Thymus (tissue), 11 donors: ENCODE measurements around the gene USP12. TPM values are rescaled to one million over a fixed set of nuclear protein-coding genes. Genes with fewer than 3 reads are reported as not detected.
"Not testable (repeated sequence)": the region's sequence is repeated elsewhere in the genome, so short reads cannot be mapped to it uniquely, and the experiment has no call there.

Experiments used
- DNase-seq, 9 donors: peaks; one replicate each; pipeline ENCODE4 v3.0.0-alpha.2; 2013; ENCODE audit warnings: low spot score in 9 of 9, low read depth in 6 of 9, missing footprints in 1 of 9
- H3K27ac ChIP-seq, 2 donors: one replicate each; pipeline ENCODE4 v1.5.1; 2013; ENCODE audit warnings: control low read depth in 1 of 2, low read depth in 1 of 2, low read length in 1 of 2, mild to moderate bottlenecking in 1 of 2, moderate library complexity in 1 of 2
- H3K27me3 ChIP-seq, 2 donors: one replicate each; pipeline ENCODE4 v1.5.1; 2013; ENCODE audit warnings: low read length in 1 of 2; ENCODE audit not compliant: control insufficient read depth in 2 of 2, insufficient read depth in 1 of 2
- H3K36me3 ChIP-seq, 2 donors: one replicate each; pipeline ENCODE4 v1.5.1; 2013; ENCODE audit warnings: low read length in 1 of 2, mild to moderate bottlenecking in 1 of 2, moderate library complexity in 1 of 2; ENCODE audit not compliant: control insufficient read depth in 2 of 2, insufficient read depth in 2 of 2
- H3K4me1 ChIP-seq, 2 donors: one replicate each; pipeline ENCODE4 v1.5.1; 2013; ENCODE audit warnings: low read length in 2 of 2; ENCODE audit not compliant: control insufficient read depth in 2 of 2, insufficient read depth in 2 of 2
- H3K4me3 ChIP-seq, 2 donors: one replicate each; pipeline ENCODE4 v1.5.1; 2013; ENCODE audit warnings: low read length in 2 of 2, control low read depth in 1 of 2, mild to moderate bottlenecking in 1 of 2
- H3K9me3 ChIP-seq, 2 donors: one replicate each; pipeline ENCODE4 v1.5.1; 2013; ENCODE audit warnings: low read length in 1 of 2, mild to moderate bottlenecking in 1 of 2; ENCODE audit not compliant: control insufficient read depth in 2 of 2, insufficient read depth in 1 of 2
- WGBS: extraction: QIAGEN DNeasy Blood & Tissue Kit; methylation state at CpG from one replicate; pipeline ENCODE4 v1.1.7; 2013; 5-methylcytosine and 5-hydroxymethylcytosine counted together
- polyA plus RNA-seq: library from polyadenylated mRNA; stranded (reverse); fragments of 200-250 nt; gene quantifications from one replicate; pipeline ENCODE4 v1.2.3, GENCODE V29; 2013
- total RNA-seq: library from RNA; stranded (reverse); fragments of 120-200 nt; gene quantifications from one replicate; pipeline ENCODE4 v1.2.4, GENCODE V29; 2013
- donor health status: healthy.

Gene USP12
- total and polyA plus RNA-seq, 2 donors = 11.9 to 14.6 TPM

DNA sequence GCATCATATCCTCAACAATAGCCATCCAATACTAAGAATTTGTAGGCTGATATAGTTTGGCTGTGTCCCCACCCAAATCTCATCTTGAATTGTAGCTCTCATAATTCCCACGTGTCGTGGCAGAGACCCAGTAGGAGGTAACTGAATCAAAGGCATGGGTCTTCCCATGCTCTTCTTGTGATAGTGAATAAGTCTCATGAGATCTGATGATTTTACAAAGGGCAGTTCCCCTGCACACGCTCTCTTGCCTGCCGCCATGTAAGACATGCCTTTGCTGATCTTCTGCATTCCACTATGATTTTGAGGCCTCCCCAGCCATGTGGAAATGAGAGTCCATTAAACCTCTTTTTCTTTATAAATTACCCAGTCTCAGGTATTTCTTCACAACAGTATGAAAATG, 48.2 kb downstream of the USP12 start:
- not testable (repeated sequence) for DNase-seq, H3K27ac ChIP-seq, H3K4me3 ChIP-seq, H3K36me3 ChIP-seq, H3K27me3 ChIP-seq, H3K4me1 ChIP-seq
- peaks cover 0 to 13% of the 10 kb centered on the region in 2 donors for H3K9me3 ChIP-seq
- 98% methylated on average over 4 of the region's 4 CpGs for WGBS

DNA sequence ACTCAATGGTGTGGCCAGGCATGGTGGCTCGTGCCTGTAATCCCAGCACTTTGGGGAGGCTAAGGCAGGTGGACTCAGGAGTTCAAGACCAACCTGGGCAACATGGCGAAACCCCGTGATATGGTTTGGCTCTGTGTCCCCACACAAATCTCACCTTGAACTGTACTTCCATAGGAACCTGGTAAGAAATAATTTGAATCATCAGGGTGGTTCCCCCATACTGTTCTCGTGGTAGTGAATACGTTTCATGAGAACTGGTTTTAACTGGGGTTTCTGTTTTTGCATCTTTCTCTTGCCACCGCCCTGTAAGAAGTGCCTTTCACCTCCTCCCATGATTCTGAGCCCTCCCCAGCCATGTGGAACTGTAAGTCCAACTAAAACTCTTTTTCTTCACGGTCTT, 49.6 kb downstream of the USP12 start:
- H3K36me3 ChIP-seq = no peaks in the 10 kb centered on the region
- H3K9me3 ChIP-seq = peaks cover 0 to 13% of the 10 kb centered on the region in 2 donors
- no peak for DNase-seq
- WGBS = 98% methylated on average over 7 of the region's 7 CpGs
- no peak overlapping the region for H3K4me3 ChIP-seq
- no peaks in the 10 kb centered on the region for H3K4me1 ChIP-seq
- H3K27ac ChIP-seq = no peak overlapping the region
- no peaks in the 10 kb centered on the region for H3K27me3 ChIP-seq

DNA sequence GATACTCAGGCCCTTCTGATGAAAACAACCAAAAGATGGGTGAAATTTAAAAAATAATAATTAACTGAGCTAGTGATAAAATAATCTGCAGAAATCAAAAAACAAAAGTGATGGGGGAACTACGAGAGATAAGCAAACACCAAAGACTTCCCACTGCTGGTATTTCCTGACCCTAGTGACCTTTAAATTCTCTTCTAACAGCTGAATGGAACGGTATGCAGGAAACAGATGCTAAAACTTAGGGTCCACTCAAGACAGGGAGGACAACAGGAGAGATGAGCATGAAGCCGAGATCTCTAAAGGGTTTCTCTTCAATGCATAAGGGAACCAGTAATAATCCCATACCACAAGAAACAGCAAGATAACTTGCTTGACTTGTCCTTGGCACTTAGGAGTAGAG, 50.8 kb downstream of the USP12 start:
- Histone ChIP-seq H3K9me3 (peaks cover 0 to 10% of the 10 kb centered on the region in 2 donors), H3K36me3 (no peaks in the 10 kb centered on the region), H3K4me1 (no peaks in the 10 kb centered on the region), H3K4me3 (no peak overlapping the region), H3K27me3 (no peaks in the 10 kb centered on the region), H3K27ac (no peak overlapping the region)
- 70% methylated on average over 3 of the region's 3 CpGs for WGBS
- no peak for DNase-seq

DNA sequence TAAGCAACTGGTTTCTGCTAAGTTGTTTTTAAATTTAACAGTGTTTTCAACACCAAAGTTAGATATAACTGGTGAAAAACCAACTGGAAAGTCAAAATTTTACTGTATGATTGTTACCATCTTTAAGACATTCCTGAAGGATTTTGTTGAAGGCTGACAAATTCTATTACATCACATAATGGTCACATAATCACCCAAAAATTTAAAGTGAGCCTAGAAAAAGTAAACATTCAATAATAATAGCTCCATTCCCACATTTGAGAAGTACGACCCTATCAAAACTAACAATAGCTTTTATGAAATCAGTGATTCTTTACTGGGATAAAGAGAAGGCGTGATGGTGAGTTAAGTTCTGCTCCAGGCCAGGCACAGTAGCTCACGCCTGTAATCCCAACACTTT, 51.6 kb downstream of the USP12 start:
- H3K27ac ChIP-seq = no peak overlapping the region
- peaks cover 0 to 3% of the 10 kb centered on the region in 2 donors for H3K36me3 ChIP-seq
- no peaks in the 10 kb centered on the region for H3K4me1 ChIP-seq
- WGBS = 97% methylated on average over 3 of the region's 3 CpGs
- peaks cover 0 to 4% of the 10 kb centered on the region in 2 donors for H3K9me3 ChIP-seq
- no peak for DNase-seq
- no peaks in the 10 kb centered on the region for H3K27me3 ChIP-seq
- H3K4me3 ChIP-seq = no peak overlapping the region

DNA sequence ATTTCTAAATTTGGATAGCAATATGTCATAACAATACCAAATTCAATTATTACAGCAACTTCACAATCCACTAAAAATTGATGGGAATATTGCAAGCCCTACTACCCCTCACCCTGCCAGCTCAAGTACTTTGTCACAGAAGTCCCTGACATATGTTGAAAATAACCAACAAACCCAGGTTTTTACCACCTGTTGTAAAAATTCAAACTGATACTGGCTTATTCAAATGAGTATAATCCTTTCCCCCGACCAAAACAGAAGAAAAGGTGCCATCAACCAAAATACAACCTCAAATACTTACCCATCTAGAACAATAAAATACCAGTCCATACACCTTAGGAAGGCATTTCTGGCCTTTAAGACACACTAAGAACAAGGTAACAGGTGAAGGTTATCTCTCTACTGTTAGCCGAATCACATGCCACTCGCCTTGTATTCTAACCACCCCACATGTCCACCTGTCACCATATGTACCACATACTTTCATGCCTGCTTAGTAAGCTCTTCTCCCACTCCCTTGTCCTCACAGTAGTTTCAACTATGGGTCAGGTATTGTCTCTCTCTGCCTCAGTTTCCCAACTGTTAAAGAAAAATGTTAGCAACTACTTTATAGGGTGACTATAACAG, 53.1 kb downstream of the USP12 start:
- WGBS = 97% methylated on average over 3 of the region's 3 CpGs
- DNase-seq = no peak

DNA sequence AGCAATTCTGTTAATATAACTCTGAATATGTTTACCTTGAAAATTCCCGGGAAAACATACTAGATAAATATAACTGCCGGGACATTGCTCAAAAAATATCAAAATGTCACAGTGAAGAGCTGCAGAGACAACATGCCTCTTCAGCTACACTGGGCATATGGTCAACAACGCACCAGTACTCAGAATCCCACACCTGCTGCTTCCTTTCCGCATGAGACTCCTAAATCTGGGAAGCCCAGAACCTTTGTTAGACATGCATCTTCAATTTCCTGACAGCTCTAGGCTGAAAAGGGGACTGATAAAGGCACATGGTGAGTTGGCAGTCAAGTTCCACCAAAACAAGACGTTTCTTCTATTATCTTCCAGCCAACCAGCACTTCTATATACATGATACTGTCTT, 53.7 kb downstream of the USP12 start:
- Histone ChIP-seq H3K27me3 (no peaks in the 10 kb centered on the region), H3K27ac (no peak overlapping the region), H3K36me3 (peaks cover 0 to 3% of the 10 kb centered on the region in 2 donors), H3K4me1 (no peaks in the 10 kb centered on the region), H3K9me3 (peaks cover 0 to 4% of the 10 kb centered on the region in 2 donors), H3K4me3 (no peak overlapping the region)
- 97% methylated on average over 5 of the region's 5 CpGs for WGBS
- DNase-seq = no peak

More for the DNA sequence above, 53.1 kb downstream of the USP12 start:
- peaks cover 0 to 4% of the 10 kb centered on the region in 2 donors for H3K9me3 ChIP-seq
- no peaks in the 10 kb centered on the region for H3K4me1 ChIP-seq
- peaks cover 0 to 3% of the 10 kb centered on the region in 2 donors for H3K36me3 ChIP-seq
- H3K27me3 ChIP-seq = no peaks in the 10 kb centered on the region
- H3K4me3 ChIP-seq = no peak overlapping the region
- H3K27ac ChIP-seq = no peak overlapping the region

DNA sequence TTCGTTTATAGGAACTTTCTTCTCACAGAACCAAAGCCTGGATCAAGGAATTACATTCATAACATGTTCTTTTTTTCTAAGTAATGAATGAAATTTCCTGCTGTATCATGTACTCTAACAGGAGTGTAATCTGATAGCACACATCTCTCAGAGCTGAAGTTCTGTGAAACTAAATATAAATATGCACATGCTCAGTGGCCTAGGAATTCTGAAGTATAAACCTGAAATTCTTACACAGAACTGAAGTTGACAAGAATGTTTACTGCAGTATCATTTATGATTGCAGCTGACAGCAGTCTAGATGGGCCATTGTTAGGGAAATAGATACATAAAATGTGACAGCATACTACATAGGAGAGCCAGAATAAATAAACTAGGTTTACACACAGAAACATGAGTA, 54.5 kb downstream of the USP12 start:
- H3K27me3 ChIP-seq = no peaks in the 10 kb centered on the region
- H3K4me3 ChIP-seq = no peak overlapping the region
- WGBS = 90% methylated on average over 1 of the region's 1 CpG
- H3K4me1 ChIP-seq = no peaks in the 10 kb centered on the region
- peaks cover 0 to 3% of the 10 kb centered on the region in 2 donors for H3K36me3 ChIP-seq
- no peak overlapping the region for H3K27ac ChIP-seq
- DNase-seq = no peak
- peaks cover 0 to under 1% of the 10 kb centered on the region in 2 donors for H3K9me3 ChIP-seq

DNA sequence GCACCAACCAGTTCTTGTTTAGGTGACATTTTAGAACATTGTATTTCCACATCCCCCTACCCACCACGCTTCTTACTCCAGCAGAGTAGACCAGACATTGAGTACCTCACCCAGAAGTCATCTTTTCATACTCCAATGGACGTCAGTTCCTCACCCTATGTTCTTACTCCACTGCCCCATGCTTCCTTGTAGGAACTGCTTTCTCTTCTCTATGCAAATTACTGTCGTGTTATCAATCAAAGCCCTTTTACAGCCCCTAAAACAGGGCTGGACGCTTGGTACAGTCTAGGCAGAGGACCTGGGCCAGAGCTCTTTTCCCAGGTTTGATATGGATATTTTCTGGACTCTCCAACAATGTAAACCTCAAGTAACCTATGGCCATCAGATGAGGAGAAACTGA, 58.2 kb downstream of the USP12 start:
- H3K27me3 ChIP-seq = no peaks in the 10 kb centered on the region
- DNase-seq = no peak
- no peak overlapping the region for H3K27ac ChIP-seq
- H3K36me3 ChIP-seq = peaks cover 0 to 3% of the 10 kb centered on the region in 2 donors
- no peak overlapping the region for H3K4me3 ChIP-seq
- H3K4me1 ChIP-seq = no peaks in the 10 kb centered on the region
- no peaks in the 10 kb centered on the region for H3K9me3 ChIP-seq
- 97% methylated on average over 4 of the region's 4 CpGs for WGBS

DNA sequence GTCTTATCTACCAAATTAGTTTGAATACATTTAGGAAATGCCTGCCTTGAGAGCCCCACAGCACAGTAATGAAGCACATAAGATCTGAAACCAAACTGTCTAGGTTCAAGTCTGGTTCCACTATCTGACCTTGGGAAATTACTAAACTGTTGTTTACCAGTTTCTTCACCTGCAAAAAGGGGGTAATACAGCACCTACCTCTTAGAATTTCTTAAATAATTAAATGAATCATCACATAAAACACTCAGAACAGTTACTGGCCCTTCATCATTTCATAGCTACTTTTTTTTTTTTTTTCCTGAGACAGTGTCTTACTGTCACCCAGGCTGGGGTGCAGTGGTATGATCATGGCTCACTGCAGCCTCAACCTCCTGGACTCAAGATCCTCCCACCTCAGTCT, 59.6 kb downstream of the USP12 start:
- H3K4me3 ChIP-seq = no peak overlapping the region
- no peak overlapping the region for H3K27ac ChIP-seq
- peaks cover 0 to 3% of the 10 kb centered on the region in 2 donors for H3K36me3 ChIP-seq
- H3K4me1 ChIP-seq = no peaks in the 10 kb centered on the region
- no peaks in the 10 kb centered on the region for H3K27me3 ChIP-seq
- no peak for DNase-seq
- H3K9me3 ChIP-seq = no peaks in the 10 kb centered on the region
